D721Med (cell line): ENCODE measurements around the gene ARID5A.
"Not testable (repeated sequence)": the region's sequence is repeated elsewhere in the genome, so short reads cannot be mapped to it uniquely, and the experiment has no call there.

Experiments
- DNase-seq: peaks from one replicate; pipeline ENCODE4 v3.0.0; 2011; ENCODE audit warnings: low spot score; ENCODE audit not compliant: insufficient read length
- FAIRE-seq: peaks from 2 replicates; lab custom pipeline; 2011; peaks lifted over from hg19 to GRCh38; lab: Jason Lieb, UNC
- TF ChIP-seq, protein P1 (sequence below): IDR thresholded peaks from 2 replicates; pipeline ENCODE4 v1.5.1; 2012; ENCODE audit warnings: mild to moderate bottlenecking, control low read depth; ENCODE audit not compliant: insufficient read depth; ENCODE audit errors: missing control alignments

ARID5A gene

DNA sequence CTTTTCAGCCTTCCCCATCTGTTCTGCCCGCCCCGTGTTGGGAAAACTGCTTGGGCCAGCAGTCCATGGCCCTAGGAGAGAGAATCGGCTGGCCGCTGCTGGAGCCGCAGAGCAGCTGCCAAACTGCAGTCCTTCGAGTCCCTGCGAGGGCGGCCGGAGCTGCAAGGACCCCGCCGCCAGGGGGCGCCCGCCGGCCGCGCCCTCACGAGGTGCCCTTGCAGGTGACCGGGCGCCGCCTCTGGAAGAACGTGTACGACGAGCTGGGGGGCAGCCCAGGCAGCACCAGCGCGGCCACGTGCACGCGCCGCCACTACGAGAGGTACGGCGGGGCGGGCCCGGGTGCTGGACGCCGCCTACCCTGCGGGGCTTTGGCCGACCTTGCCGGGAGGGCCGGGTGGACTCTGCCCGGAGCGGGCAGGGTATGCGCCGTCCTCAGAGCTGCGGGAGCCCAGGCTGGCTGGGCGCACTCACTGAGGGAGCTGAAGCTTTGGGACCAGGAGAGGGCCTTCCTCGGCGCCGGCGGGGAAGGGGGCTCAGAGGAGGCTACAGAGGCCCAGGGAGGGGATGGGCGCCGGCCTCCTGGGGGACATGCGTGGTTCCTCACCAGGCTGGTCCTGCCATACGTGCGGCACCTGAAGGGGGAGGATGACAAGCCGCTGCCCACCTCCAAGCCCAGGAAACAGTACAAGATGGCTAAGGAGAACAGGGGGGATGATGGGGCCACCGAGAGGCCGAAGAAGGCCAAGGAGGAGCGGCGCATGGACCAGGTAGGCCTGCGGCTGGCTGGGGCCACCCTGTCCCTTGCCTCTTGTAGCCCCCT is 13.6 kb downstream of the ARID5A start:
- no peak for FAIRE-seq
- TF ChIP-seq, protein P1, sequence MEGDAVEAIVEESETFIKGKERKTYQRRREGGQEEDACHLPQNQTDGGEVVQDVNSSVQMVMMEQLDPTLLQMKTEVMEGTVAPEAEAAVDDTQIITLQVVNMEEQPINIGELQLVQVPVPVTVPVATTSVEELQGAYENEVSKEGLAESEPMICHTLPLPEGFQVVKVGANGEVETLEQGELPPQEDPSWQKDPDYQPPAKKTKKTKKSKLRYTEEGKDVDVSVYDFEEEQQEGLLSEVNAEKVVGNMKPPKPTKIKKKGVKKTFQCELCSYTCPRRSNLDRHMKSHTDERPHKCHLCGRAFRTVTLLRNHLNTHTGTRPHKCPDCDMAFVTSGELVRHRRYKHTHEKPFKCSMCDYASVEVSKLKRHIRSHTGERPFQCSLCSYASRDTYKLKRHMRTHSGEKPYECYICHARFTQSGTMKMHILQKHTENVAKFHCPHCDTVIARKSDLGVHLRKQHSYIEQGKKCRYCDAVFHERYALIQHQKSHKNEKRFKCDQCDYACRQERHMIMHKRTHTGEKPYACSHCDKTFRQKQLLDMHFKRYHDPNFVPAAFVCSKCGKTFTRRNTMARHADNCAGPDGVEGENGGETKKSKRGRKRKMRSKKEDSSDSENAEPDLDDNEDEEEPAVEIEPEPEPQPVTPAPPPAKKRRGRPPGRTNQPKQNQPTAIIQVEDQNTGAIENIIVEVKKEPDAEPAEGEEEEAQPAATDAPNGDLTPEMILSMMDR: peak; percentile 3

DNA sequence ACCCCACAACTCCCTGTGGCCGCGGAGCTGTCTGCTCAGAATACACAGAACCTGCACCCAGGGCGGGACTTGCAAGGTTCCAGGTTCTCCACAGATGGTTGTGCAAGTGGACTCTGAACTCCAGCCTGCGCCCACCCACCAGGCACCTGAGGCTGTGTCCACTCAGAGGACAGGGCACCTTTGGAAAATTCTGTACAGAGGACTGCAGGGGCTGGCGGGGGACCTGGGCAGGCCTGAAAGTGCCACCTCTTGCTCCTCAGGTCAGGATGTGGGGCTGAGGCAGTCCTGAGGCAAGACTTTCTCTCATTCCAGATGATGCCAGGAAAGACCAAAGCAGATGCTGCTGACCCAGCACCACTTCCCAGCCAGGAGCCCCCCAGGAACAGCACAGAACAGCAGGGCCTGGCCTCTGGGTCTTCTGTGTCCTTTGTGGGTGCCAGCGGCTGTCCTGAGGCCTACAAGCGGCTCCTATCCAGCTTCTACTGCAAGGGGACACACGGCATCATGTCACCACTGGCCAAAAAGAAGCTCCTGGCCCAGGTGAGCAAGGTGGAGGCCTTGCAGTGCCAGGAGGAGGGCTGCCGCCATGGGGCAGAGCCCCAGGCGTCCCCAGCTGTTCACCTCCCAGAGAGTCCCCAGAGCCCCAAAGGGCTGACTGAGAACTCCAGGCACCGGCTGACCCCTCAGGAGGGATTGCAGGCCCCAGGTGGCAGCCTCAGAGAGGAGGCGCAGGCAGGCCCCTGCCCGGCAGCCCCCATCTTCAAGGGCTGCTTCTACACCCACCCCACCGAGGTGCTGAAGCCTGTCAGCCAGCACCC is 14.4 kb downstream of the ARID5A start:
- no peak for FAIRE-seq
- TF ChIP-seq, protein P1: no peak

More for the DNA sequence above, 13.6 kb downstream of the ARID5A start:
- DNase-seq: no peak

DNA sequence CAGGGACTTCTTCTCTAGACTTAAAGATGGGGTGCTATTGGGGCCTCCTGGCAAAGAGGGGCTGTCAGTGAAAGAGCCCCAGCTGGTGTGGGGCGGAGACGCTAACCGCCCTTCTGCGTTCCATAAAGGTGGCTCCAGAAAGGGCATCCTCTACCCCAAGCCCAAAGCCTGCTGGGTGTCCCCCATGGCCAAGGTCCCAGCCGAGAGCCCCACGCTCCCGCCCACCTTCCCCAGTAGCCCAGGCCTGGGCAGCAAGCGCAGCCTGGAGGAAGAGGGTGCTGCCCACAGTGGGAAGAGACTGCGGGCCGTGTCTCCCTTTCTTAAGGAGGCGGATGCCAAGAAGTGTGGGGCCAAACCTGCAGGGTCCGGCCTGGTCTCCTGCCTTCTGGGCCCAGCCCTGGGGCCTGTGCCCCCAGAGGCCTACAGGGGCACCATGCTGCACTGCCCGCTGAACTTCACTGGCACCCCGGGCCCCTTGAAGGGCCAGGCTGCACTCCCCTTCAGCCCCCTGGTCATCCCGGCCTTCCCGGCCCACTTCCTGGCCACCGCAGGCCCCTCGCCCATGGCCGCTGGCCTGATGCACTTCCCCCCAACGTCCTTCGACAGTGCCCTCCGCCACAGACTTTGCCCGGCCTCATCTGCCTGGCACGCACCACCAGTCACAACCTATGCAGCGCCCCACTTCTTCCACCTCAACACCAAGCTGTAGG is 15.2 kb downstream of the ARID5A start:
- TF ChIP-seq, protein P1: no peak
- no peak for DNase-seq
- FAIRE-seq: no peak

More for the DNA sequence above, 14.4 kb downstream of the ARID5A start:
- no peak for DNase-seq

DNA sequence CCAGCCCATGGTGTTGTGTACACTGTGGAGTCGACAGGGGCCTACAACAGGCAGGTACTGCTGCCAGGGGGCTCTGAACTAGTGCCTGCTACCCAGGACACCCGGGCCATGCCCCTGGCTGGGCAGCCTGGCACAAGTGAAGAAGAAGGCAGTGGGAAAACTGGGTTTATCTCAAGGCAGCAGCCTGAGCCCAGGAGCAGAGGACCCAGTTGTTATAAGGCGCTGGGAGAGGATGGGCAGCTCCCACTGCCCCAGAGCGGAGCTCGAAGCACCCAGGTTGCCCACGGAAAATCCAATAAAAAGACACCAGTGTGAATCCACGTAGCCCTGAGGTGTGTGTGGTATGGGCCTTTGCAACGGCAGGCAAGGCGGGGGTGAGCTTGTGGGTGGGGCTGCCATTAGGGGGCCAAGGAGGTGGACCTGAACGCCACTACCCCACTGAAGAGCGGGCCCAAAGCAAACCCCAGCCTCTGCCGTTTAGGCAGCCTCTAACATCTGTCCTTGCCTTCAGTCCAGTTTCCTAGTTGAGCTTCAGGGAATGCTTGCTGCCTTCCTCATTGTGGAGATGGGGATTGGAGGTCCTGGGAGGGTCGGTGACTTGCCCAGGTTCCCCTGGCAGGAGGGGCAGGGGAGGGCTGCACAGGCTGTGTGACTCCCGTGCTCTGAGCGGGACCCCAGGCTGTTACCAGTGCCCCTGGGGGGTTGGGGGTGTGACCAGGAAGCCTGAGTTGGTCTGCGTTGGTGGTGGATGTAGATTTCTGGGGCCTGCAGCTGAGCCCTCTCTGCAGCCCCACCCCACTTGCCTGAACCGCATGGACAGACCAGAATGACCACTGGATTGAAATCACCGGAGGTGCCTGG is 16.0 kb downstream of the ARID5A start:
- DNase-seq (no peak), FAIRE-seq (no peak)
- TF ChIP-seq, protein P1: no peak

DNA sequence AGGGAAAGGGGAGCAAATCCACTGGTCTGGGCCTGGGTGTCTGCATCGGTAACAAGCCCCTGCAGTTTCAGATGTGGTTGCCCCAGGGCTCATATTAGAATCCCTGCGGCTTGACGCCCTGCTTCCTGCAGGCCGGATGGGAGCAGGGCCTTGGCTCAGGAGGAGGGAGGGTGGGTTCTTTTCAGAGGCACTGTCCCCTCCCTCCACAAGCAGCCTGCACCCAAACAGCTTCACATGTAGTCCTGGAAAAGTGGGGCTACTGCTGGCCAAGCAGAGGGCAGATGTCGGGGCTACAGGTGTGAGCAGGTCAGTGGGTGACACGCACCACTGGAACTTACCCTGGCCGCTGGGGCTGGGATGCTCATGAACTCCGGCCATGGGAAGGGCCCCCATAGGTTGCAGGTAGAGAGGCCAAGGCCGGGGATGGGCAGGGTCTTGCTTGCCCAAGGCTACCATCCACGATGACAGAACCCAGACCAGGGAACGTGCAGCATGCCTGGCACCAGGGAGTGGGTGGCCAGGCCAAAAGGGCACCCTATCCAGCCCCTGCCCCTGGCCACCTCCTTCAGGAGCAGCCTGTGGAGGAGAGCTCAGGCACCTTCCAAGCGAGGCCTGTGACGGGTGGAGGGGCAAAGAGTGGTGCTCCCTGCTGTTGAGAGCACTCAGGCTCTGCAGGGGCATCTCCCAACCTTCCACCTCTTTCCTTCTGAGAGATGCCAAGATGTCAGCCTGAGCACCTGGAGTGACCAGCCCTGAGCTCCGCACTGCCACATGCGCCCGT is 16.8 kb downstream of the ARID5A start:
- TF ChIP-seq, protein P1: no peak
- FAIRE-seq: no peak
- no peak for DNase-seq

DNA sequence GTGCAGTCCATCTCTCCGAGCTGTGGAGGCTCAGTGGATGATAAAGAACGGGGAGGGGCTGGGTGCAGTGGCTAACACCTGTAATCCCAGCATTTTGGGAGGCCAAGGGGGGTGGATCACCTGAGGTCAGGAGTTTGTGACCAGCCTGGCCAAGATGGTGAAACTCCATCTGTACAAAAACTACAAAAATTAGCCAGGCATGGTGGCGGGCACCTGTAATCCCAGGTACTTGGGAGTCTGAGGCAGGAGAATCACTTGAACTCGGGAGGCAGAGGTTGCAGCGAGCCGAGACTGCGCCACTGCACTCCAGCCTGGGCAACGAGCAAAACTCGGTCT is 17.4 kb downstream of the ARID5A start:
- not testable (repeated sequence) for DNase-seq, FAIRE-seq
